GM19035 (cell line): ENCODE data around the gene SHISA4.
"Not testable (repeated sequence)": the region's sequence is repeated elsewhere in the genome, so short reads cannot be mapped to it uniquely, and the experiment has no call there.

Source experiments
- ATAC-seq: cut with Tn5 transposase; IDR thresholded peaks from one replicate; pipeline ENCODE4 v1.9.1; 2021; ENCODE audit not compliant: unreplicated experiment

SHISA4 gene, protein sequence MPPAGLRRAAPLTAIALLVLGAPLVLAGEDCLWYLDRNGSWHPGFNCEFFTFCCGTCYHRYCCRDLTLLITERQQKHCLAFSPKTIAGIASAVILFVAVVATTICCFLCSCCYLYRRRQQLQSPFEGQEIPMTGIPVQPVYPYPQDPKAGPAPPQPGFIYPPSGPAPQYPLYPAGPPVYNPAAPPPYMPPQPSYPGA

DNA sequence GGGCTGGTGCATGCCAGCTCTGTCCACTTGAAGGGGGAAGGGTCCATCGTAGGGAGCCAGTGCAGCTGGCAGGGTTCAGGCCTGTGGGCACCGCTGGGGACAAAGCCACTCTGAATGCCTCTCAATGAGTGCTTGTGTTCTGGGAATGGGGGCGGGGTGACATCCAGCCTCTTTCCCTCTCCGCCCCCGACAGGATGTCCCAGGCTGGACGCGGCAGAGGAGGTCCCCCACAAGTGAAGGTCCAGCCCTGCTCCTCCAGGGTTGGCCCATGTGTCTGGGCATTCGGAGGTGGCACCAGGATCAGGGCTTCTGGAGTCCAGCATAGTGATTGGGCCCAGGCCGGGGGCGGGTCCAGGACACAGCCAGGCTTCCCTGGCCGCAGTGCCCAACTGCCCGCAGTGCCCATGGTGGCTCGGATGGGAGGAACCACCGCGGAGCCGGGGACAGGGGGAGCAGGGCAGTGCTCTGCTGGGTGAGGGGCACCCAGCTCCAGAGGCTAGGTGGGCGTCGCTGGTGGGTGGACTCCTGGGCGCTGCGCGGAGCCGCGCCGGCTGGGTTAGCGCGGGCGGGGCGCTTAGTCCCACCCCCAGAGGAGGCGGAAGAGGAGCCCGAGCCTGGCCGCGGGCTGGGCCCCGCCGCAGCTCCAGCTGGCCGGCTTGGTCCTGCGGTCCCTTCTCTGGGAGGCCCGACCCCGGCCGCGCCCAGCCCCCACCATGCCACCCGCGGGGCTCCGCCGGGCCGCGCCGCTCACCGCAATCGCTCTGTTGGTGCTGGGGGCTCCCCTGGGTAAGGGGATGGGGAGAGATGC lies at the start of gene SHISA4:
Gene SHISA4 (plus strand): TSS at position 617 of the 808 bp plus-strand sequence. CDS start 97 bp downstream, at position 714.
- ATAC-seq: no peak

DNA sequence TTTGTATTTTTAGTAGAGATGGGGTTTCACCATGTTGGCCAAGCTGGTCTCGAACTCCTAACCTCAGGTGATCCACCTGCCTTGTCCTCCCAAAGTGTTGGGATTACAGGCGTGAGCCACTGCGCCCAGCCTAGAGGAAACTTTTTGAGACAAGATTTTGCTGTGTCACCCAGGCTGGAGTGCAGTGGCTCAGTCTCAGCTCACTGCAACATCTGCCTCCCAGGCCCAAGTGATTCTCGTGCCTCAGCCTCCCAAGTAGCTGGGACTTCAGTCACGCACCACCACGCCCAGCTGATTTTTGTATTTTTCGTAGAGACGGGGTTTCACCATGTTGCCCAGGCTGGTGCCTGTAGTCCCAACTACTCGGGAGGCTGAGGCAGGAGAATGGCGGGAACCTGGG lies 49.6 kb upstream of the SHISA4 start:
- not testable (repeated sequence) for ATAC-seq

DNA sequence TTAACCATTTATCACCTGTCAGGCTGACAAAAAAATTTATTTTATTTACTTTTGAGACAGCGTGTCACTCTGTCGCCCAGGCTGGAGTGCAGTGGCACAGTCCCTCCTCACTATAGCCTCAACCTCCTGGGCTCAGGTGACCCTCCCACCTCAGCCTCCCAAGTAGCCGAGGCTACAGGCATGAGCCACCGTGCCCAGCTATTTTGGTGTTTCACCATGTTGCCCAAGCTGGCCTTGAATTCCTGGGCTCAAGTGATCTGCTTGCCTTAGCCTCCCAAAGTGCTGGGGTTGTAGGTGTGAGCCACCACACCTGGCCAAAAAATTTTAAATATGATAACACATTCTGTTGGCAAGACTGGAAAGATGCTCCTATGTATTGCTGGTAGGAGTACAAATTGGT lies 48.6 kb upstream of the SHISA4 start:
- ATAC-seq: no peak

DNA sequence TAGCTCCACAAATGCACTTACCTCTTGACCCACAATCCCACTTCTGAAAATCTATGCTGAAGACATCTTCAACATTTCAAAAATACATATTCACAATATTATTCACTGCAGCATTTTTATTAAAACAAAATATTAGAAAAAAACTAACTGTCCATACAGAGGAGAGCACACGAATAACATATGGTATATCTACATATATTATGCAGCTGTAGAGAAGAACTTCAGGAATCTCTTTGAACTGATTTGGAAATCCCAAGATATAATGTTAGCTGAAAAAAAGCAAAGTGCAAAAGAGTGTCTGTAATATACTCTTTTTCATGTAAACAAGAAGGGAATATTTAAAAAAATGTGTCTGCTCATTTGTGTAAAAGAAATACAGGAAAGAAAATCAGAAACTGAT lies 48.2 kb upstream of the SHISA4 start:
- ATAC-seq: no peak

DNA sequence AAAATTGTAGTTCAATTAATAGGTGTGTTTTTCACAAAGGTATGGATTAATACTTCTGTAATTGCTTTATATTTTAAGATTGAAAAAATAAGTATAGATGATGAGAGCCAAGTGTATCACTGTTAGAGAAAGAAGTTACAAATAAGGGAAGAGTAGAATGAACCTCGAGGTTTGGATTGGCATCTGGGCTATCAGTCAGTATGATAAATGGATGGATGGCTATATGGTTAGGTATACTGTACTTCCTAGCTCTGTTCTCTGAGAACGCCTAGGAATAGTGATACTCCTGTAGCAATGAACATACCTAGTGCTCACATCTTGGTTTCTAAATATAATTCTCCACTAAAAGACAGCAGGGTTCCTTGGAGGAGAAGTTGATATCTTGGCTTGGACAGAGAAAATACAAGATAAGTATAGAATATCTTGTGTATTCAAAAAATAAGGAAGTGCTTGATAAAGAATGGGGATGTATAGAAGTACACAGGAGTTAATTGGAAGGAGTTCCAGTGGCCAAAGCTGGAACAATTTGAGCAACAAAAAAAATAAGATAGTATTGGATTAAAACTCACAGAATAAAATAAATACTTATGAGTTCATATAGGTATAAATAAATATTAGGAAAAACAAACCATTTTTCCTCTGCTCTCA lies 47.3 kb upstream of the SHISA4 start:
- ATAC-seq: no peak

DNA sequence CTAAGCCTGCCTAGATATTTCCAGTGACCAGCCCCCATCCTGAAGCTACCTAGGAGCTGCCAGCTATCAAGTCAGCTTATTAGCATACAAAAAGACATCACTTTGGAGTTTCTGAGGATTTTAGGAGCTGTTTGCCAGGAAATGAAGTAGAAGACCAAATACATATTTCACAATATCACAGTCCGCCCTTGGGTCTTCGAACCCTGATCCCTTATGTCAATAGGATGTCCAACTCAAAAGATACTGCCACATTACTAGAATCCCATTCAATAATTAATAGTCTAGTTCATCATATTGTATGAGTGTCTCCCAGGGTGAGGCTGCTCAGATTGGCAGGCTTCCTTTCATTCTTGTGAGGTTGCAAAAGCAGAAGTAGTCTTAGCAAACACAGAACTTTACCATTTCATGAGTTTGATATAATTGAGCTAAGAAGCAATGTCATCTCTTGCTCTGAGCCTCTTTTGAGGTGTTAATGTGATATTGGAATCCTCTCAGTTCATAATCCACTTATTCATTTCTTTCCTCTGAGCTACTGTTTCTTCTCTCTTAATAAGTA lies 46.1 kb upstream of the SHISA4 start:
- ATAC-seq: no peak

DNA sequence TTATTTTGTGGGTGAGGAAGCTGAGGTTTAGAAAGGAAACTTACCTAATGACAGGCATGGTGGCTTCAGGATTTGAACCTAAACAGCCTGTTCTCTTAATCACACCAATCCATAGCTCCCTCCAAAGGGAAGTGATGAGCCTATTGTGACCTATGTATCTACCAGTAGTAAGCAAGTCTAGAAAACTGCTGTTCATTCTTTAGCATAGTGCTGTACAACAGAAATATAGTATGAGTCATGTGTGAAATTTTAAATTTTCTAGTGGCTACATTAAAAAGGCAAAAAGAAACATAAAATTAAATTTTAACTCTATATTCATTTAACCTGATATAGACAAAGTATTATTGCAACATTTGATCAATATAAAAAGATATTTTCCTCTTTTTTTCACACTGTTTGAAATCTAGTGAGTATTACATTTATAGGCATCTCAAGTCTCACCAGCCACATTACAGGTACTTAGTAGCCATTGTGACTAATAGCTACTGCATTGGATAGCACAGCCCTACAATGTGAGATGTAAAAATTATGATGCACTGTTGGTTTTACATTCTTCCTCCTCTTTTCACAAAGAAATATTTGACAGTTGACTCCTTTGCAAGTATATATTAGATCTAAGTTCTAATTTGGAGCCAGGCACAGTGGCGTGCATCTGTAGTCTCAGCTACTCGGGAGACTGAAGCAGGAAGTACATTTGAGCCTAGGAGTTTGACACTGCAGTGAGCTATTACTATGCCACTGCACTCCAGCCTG lies 43.2 kb upstream of the SHISA4 start:
- ATAC-seq: no peak

DNA sequence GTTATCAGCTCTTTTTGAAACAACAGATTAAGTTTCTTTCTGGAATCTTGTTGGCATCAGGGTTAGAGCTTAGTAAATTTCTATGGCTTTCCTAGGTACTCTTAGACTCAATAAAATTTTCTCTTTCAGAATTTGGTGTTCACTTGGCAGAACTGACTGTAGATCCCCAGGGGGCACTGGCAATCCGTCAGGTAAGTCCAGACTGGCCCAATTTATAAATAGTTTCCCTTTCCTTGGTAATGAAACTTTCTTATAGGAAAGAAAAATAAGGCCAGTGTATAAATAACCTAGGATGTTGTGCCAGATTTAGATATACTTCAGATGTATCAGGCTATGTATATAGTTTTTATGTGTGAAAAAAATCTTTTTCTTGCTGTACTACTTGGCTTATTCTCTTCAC lies 41.5 kb upstream of the SHISA4 start:
- ATAC-seq: no peak

DNA sequence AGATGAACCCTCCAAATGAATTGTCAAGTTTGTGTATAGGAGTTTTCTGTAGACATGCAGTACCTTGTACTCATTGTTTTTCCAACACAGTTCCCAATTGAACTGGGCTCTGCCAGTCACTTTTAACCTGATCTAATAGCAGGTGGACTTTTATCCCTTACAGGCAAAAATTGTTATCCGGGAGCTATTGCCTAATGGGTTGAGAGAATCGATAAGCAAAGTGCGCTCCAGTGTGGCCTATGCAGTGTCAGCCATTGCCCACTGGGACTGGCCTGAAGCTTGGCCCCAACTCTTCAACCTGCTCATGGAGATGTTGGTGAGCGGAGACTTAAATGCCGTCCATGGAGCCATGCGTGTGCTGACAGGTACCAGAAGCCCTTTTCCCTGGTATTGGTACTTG lies 40.5 kb upstream of the SHISA4 start:
- no peak for ATAC-seq

DNA sequence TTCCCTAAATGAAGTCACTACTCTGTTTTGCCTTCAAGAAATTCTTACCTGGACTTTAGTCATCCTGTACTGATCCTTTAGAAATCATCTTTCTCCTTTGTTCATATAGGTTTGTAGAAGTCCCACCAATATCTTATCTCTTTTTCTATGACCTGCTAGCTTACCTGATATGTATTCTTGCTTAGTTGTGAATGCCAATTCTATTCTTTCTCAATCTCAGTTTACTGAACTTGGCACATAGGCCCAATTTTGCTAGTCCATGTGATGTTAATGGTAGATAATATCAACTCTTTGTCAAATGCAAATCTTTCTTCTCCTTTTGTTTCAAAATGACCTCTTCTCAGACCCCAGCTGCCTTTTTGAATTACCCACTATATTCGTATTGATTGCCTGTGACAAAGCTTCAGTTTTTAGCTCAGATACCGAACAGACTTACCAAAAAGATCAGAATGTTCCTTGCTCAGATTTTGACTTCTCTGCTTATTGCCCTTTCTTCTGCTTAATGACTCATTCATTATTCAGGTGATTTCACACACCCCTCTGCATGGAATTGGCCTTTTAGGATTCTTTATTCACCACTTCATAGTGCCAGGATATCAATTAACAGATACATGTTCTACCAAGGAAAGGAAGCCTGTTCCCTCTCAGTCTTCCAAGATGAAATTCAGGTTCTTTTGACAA lies 39.2 kb upstream of the SHISA4 start:
- ATAC-seq: no peak

DNA sequence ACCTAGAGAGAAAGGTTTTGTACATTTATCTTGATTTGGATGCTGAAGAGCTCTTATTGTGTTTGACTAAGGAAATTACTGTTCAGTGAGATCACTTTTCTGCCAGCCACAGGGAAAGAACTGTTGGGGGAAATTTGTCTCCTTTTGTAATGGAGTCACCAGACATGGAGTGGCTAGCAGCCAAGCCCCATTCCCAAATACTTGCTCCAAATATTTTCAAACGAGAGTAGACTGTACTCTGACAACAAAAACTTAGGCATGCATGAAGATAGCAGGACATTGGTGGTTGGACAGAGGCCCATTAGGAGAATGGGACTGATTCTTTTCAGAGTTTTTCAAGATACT lies 38.7 kb upstream of the SHISA4 start:
- no peak for ATAC-seq

DNA sequence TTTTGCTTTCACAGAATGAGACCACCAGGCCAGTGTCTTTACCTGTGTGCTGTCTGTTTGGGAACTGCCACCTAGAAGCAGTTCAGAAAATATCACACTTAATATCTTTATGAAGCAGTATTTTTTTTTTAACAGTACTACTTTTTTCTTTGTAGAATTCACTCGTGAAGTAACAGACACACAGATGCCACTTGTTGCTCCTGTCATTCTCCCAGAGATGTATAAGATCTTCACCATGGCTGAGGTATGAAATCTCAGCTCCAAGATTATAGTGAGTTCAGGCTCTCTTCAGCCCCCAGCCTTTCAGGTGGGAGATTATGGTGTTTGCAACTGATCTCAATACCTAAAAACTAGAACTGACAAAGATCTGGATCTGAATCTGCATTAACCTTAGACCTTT lies 36.7 kb upstream of the SHISA4 start:
- ATAC-seq: no peak

DNA sequence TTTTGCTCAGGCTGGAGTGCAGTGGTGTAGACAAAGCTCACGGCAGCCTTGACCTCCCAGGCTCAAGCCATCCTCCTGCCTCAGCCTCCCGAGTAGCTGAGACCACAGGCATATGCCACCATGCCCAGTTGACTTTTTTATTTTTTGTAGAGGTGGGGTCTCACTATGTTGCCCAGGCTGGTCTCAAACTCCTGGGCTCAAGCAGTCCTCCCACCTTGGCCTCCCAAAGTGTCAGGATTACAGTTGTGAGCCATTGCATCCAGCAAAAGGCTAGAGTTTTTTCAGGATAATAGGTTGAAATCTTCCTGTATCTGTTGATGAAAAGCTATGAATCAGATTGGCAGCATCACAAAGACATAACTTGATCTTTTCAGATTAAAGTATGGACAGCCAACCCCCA lies 32.0 kb upstream of the SHISA4 start:
- ATAC-seq: not testable (repeated sequence)

DNA sequence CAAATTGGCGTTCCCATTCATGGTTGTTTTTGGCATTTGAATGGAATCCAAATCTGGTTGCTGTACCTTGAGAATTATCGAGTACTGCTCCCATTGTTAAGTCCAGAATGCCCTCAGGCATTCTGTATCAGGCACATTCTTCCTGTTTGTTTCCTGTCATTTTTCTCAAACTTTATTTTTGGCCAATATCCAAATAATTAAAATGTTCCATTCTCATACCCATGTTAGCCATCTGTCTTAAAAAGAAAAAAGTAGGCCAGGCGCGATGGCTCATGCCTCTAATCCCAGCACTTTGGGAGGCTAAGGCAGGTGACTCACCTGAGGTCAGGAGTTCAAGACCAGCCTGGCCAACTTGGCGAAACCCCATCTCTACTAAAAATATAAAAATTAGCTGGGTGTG lies 29.3 kb upstream of the SHISA4 start:
- no peak for ATAC-seq

DNA sequence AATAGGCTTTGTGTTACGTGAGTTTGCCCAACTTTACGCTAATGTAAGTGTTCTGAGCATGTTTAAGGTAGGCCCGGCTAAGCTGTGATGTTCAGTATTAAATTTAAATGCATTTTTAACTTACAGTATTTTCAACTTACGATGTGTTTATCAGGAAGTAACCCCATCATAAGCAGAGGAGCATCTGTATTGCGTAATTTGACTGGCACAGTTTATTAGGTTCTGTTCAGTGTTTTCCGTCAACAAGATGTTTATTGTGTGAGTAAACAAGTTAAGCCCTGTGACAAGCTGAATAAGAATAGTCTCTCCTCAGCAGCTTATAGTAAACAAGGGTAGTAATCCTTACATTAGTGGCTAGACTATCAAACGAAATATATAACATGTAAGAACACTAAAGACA lies 27.2 kb upstream of the SHISA4 start:
- ATAC-seq: no peak

DNA sequence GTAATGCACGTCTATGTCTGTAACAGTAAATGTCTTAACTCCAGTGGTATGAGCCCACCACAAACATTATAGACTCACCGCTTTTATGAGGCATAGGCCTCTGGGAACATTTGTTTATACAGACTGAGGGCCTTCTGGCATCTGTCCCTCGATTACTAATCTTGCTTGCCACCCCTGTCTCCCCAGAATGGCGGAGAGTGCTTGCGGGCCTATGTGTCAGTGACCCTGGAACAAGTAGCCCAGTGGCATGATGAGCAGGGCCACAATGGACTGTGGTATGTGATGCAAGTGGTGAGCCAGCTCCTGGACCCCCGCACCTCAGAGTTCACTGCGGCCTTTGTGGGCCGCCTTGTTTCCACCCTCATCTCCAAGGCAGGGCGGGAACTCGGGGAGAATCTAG lies 18.3 kb upstream of the SHISA4 start:
- no peak for ATAC-seq

DNA sequence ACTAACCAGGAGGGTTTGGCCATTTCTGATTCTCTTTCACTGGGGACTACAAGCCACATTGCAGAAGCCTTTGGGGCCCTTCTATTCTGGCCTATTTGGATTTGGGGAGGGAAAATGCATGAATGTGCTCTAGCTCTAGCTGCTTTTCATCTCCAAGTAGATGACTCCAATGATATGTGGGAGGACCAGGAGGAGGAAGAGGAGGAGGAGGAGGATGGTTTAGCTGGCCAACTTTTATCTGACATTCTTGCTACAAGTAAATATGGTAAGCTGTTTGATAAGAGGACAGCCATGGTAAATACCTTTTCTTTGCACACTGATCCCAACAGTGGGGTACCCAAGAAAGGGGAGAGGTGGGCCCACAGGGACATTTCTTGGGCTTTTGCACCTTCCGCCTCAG lies 14.0 kb upstream of the SHISA4 start:
- no peak for ATAC-seq

DNA sequence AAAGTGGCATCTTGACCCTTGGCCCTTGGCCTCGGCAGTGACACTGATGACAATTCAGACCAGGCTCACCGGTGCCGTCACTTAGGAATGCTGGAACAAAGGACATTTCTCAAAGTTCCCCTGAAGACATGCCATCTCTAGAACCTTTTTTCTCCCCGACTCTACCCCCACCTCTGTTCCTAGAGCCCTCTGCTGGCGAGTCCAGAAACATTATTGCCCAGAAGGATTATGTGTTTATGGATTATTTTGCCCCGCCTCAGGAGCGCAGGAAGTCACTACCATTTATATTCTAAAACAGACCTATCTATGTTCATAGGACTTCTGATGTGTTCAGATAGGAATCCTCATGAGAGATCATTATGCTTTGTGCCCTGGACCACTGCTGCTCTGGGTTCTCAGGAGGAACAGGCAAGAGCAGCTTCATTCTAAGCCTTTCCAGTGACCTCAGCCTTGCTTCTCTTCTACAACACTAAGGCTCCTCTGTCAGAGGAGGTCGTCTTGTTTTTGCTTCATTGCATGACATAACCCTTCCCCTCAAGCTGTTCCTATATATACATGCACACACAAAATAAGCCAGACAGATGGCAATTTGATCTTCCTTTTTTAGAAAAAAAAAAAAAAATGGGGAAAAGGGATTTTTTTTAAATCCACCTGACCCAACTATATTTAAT lies 12.4 kb upstream of the SHISA4 start:
- no peak for ATAC-seq

DNA sequence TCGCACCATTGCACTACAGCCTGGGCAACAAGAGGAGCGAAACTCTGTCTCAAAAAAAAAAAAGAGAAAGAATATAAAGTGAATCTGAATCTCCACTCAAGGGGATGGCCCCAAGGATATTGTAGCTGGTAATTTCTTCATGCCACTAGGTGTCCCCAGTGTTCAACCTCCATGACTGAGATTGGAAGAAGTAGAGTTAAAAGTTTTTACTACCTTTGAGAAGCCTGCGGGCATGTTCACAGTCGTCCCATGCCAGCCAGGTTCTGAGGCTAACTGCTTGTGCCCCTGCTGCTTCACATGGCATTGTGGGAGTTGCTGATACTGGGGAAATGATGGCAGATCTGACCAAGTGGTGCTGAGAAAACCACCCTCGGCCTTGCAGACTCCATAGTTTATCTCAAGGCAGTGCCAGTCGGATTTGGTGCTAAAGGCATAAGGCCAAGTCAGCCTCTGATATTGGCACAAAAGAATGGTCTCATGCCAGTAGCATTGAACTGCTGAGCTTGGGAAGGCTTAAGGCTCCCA lies 10.8 kb upstream of the SHISA4 start:
- ATAC-seq: no peak
